NCI-H2107 treated with DMSO at 0.1 percent for 48 hours (cell line): ENCODE results near the gene UNC119B.
"Not testable (repeated sequence)": the region's sequence is repeated elsewhere in the genome, so short reads cannot be mapped to it uniquely, and the experiment has no call there.

Source experiments
- DNase-seq: peaks from one replicate; lab custom pipeline; 2025; ENCODE audit not compliant: unreplicated experiment; lab: John Stamatoyannopoulos, UW

The UNC119B gene

DNA sequence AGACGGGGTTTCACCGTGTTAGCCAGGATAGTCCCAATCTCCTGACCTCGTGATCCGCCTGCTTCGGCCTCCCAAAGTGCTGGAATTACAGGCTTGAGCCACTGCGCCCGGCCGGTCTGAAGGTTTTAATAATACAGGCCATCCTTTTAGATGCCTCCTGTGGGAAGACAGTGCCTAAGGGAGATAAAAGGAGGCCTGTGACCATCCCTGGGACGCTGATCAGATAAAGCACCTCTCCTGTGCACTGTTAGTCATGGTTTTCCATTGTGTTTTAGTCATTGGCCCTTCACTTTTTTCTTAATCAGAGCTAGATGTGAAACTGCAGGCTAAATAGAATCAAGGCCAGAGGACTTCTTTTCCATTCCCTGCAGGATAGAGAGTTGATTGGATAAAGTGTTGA lies 7.8 kb downstream of the UNC119B start:
- no peak for DNase-seq

DNA sequence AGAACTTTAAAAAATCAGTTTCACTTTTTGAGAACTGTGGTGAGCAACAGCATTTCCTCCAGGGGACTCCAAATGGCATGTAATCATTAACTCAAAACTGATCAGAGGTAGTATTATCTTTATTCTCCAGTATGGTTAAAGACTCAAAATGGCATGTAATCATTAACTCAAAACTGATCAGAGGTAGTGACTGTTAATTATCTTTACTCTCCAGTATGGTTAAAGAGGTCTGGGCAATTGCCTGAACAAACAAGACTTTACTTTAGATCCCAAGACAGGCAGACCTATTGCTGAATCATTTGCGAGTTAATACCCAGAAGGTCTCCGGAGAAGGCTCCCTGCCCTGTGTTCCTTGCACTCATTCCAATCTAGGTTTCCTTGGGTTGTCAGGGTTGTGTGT lies 8.8 kb downstream of the UNC119B start:
- no peak for DNase-seq

GRCh38 chr12:120719496-120720233 lies 9.4 kb downstream of the UNC119B start:
- no peak for DNase-seq

DNA sequence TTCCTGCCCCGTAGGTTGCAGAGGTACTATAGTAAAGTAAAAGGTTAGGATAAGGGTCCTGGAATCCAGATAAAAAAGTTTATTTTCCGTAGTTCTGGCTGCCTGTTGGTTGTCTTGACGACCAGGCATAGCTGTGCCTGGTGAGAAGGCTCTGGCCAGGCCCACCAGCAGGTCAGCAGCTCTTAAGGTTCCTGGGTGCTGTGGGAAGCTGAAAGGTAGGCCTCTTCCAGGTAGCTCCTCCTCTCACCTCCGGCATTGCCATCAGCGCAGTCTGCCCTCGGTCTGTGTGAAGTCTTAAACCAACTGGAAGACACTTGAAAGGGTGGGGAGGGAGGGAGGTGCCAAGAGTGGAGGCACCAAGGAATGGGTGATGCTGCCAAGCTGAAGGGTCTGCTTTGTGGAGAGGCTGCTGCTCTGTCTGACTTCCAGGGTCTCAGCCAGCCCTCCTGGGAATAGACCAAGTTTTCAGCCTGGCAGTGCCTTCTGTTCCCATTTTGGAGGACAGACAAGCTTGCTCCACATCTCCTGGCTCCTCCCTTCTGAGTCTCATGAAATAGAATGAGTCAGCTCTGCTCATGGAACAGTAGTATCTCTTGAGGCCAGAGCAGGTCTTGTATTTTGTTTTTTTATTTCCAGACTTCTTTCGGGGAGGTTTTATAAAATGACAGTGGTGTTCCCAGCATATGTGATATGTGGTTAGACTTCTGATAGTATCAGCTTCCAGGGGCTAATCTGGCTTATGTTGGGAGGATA lies 10.2 kb downstream of the UNC119B start:
- DNase-seq: no peak

GRCh38 chr12:120720987-120721801 lies 10.9 kb downstream of the UNC119B start:
- DNase-seq: no peak

DNA sequence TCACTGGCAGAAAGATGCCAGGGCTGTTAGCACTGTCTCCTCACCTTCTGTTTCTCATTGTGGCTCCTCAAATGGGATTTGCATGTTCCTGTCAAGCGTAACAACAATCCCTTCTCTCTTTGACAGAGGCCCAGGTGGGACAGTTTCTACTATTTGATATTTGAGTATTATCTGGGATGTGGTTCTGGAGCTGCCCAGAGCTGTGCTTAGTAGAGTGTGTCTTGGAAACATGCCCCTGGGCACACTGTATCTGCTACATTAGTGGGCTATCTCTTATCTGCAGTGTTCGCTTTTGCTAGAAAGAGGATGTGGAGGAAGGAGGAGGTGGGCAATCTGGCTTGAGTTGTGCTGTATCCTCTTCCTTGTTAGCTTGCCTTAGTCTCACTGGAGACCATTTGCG lies 11.6 kb downstream of the UNC119B start:
- no peak for DNase-seq

- no peak for DNase-seq
Observed at GRCh38 chr12:120722784-120723183, 12.5 kb downstream of the UNC119B start.

DNA sequence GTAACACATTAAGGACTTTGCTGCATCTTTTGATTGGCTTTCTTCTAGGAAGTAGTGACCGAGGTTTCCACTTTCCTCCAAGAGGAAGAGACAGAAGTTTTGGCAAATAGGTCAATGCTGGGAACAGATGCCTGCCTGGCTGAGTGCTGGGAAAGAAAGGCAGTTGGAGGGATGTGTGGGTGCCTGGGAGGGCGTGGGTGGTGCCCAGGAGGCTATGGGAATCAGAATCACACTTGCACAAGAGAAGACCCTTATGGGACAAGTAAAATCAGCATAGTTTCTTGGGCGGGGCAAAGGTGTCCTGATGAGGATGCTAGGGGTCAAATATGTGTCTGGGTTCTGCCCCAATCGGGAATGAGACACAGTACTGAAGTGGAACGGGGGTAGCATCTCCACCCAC lies 14.5 kb downstream of the UNC119B start:
- DNase-seq: no peak

DNA sequence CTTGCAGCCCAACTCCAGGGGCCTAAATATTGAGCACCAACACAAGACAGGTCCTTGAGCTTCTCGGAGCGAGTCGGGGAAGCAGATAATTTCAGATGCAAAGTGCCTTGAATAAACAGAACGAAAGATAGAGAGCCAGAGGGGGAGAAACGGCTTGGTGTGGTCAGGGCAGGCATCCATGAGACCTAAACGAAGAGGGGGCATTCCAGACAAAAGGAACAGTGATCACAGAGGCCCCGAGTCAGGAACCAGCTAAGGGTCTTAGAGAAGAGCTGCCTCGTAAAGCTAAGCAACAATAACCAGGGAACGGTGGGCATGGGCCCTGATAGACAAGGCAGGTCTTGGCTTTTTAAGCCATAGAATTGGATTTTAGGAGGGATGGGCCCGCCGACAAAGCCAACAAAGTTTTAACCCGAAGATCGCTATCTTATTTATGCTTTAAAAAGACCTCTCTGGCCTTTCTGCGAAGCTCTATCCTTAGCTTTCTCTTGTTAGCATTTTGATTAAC lies 14.9 kb downstream of the UNC119B start:
- peak; percentile 49 for DNase-seq

- peak; percentile 68 for DNase-seq
Observed at GRCh38 chr12:120725659-120726509, 15.6 kb downstream of the UNC119B start, which contains the start of gene ACADS. Gene ACADS (plus strand): TSS chr12:120725826. CDS start chr12:120725886, 60 bp downstream.

DNA sequence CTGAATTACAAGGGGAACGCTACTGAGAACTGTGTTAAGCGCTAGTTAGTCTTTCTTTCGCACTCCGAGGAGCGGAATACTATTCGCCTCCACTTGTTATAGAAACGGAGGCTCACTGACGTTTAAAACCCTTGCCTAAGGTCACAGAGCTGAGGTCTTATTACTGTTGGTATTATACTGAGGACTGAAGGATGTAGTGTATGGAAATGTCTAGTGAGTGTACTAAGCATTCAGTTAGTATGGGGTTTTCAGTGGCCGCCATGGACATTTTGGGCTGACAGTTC lies 16.2 kb downstream of the UNC119B start:
- DNase-seq: no peak

- no peak for DNase-seq
Observed at GRCh38 chr12:120726961-120727360, 16.7 kb downstream of the UNC119B start.

- DNase-seq: not testable (repeated sequence)
Observed at GRCh38 chr12:120732198-120732597, 21.9 kb downstream of the UNC119B start.

- DNase-seq: no peak
Observed at GRCh38 chr12:120733574-120733973, 23.3 kb downstream of the UNC119B start.

GRCh38 chr12:120734210-120734609 lies 24.0 kb downstream of the UNC119B start:
- no peak for DNase-seq

DNA sequence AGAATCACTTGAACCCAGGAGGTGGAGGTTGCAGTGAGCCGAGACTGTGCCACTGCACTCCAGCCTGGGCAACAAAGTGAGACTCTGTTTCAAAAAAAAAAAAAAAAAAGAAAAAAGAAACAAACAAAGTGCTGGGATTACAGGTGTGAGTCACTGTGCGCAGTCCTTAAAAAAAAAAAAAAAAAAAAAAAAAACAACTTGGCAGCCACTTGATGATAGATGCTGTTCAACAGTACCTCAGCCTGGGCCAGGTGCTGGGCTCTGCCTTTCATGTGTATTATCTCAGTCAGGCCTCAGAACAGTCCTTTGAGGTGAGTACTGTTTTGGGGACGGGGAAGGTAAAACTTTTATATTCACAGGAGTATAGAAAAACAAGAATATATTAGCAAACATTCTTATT lies 24.9 kb downstream of the UNC119B start:
- no peak for DNase-seq

GRCh38 chr12:120736404-120737331 lies 26.4 kb downstream of the UNC119B start:
- no peak for DNase-seq

- no peak for DNase-seq
Observed at GRCh38 chr12:120737557-120738251, 27.4 kb downstream of the UNC119B start.
